Peyer's patch (tissue), 4 donors: ENCODE measurements around the gene ZNF273. TPM values are rescaled to one million over a fixed set of nuclear protein-coding genes. Genes with fewer than 3 reads are reported as not detected.

Source experiments
- DNase-seq, 3 donors: peaks; one replicate each; pipeline ENCODE4 v3.0.0-alpha.2; 2017 to 2019
- H3K27ac ChIP-seq, 4 donors: fragments of 200-600 bp; sonication (generic); one replicate each; pipeline ENCODE4 v1.5.1; 2016 to 2019
- H3K27me3 ChIP-seq, 2 donors: fragments of 200-600 bp; sonication (generic); one replicate each; pipeline ENCODE4 v1.5.1; 2019
- H3K36me3 ChIP-seq, 3 donors: fragments of 200-600 bp; sonication (generic); one replicate each; pipeline ENCODE4 v1.5.1; 2016 to 2019
- H3K4me1 ChIP-seq, 4 donors: fragments of 200-600 bp; sonication (generic); one replicate each; pipeline ENCODE4 v1.5.1; 2016 to 2019
- H3K4me3 ChIP-seq, 4 donors: fragments of 200-600 bp; sonication (generic); 1 replicate in 3 of 4; 2 replicates in 1 of 4; pipeline ENCODE4 v1.5.1; 2016 to 2019; ENCODE audit warnings: mild to moderate bottlenecking in 1 of 4
- H3K9me3 ChIP-seq, 4 donors: fragments of 200-600 bp; sonication (generic); one replicate each; pipeline ENCODE4 v1.5.1; 2016 to 2019; ENCODE audit warnings: mild to moderate bottlenecking in 1 of 4
- CTCF ChIP-seq, 6 experiments: fragments of 450-650 bp in 4 of 6; fragments of 200-600 bp in 2 of 6; sonication (generic) in 1 of 6; IDR thresholded peaks; one replicate each; pipeline ENCODE4 v1.5.1; 2017 to 2019; ENCODE audit warnings: antibody characterized with exemption in 6 of 6, mild to moderate bottlenecking in 3 of 6, moderate library complexity in 1 of 6
- POLR2A ChIP-seq, 2 donors: fragments of 450-650 bp; IDR thresholded peaks; one replicate each; pipeline ENCODE4 v1.5.1; 2017; ENCODE audit warnings: antibody characterized with exemption in 2 of 2, mild to moderate bottlenecking in 2 of 2, moderate library complexity in 2 of 2
- total RNA-seq, 4 donors: library from RNA; depleted of rRNA; stranded (reverse); fragments of >200 nt; gene quantifications; one replicate each; pipeline ENCODE4 v1.1.0, GENCODE V29; 2016

ZNF273 gene
- total RNA-seq, 4 donors from 2014 or later = 1.6 to 9.1 (median 3.4) TPM

- TF ChIP-seq CTCF (IDR thresholded peaks at IDR 0.05) (no peak), POLR2A (IDR thresholded peaks at IDR 0.05) (no peak)
- no peaks in the 10 kb centered on the region for H3K9me3 ChIP-seq
- peak overlapping the region in 3 of 4 donors; percentile 72 to 81 (median 74) for H3K4me3 ChIP-seq
- H3K4me1 ChIP-seq = no peaks in the 10 kb centered on the region
- DNase-seq = no peak
- peak overlapping the region in 1 of 4 donors; percentile 70 for H3K27ac ChIP-seq
- no peaks in the 10 kb centered on the region for H3K36me3 ChIP-seq
- no peaks in the 10 kb centered on the region for H3K27me3 ChIP-seq
These were observed 935 bp downstream of the ZNF273 start for GRCh38 chr7:64904008-64904407.

GRCh38 chr7:64905133-64905532 lies 2.1 kb downstream of the ZNF273 start:
- no peak for TF ChIP-seq POLR2A (IDR thresholded peaks at IDR 0.05)
- TF ChIP-seq CTCF (IDR thresholded peaks at IDR 0.05) = no peak
- Histone ChIP-seq H3K4me3 (no peak overlapping the region), H3K27ac (no peak overlapping the region), H3K4me1 (no peaks in the 10 kb centered on the region), H3K27me3 (no peaks in the 10 kb centered on the region), H3K36me3 (no peaks in the 10 kb centered on the region), H3K9me3 (no peaks in the 10 kb centered on the region)
- DNase-seq = no peak

GRCh38 chr7:64905547-64905946 lies 2.5 kb downstream of the ZNF273 start:
- Histone ChIP-seq H3K27me3 (no peaks in the 10 kb centered on the region), H3K27ac (no peak overlapping the region), H3K4me3 (no peak overlapping the region), H3K9me3 (no peaks in the 10 kb centered on the region), H3K36me3 (no peaks in the 10 kb centered on the region), H3K4me1 (no peaks in the 10 kb centered on the region)
- no peak for TF ChIP-seq POLR2A (IDR thresholded peaks at IDR 0.05)
- TF ChIP-seq CTCF (IDR thresholded peaks at IDR 0.05) = no peak
- no peak for DNase-seq

GRCh38 chr7:64907641-64908326 lies 4.7 kb downstream of the ZNF273 start:
- Histone ChIP-seq H3K4me1 (no peaks in the 10 kb centered on the region), H3K36me3 (no peaks in the 10 kb centered on the region), H3K9me3 (no peaks in the 10 kb centered on the region), H3K27me3 (no peaks in the 10 kb centered on the region), H3K4me3 (no peak overlapping the region), H3K27ac (no peak overlapping the region)
- DNase-seq = no peak
- TF ChIP-seq CTCF (IDR thresholded peaks at IDR 0.05) (no peak), POLR2A (IDR thresholded peaks at IDR 0.05) (no peak)

GRCh38 chr7:64908358-64908757 lies 5.3 kb downstream of the ZNF273 start:
- no peaks in the 10 kb centered on the region for H3K4me1 ChIP-seq
- TF ChIP-seq CTCF (IDR thresholded peaks at IDR 0.05) (no peak), POLR2A (IDR thresholded peaks at IDR 0.05) (no peak)
- no peaks in the 10 kb centered on the region for H3K9me3 ChIP-seq
- H3K27me3 ChIP-seq = no peaks in the 10 kb centered on the region
- DNase-seq = no peak
- no peak overlapping the region for H3K27ac ChIP-seq
- no peak overlapping the region for H3K4me3 ChIP-seq
- no peaks in the 10 kb centered on the region for H3K36me3 ChIP-seq
